Heart right ventricle (tissue), 16 donors: Measurements from ENCODE around the gene BCL10. TPM values are rescaled to one million over a fixed set of nuclear protein-coding genes. Genes with fewer than 3 reads are reported as not detected.
A peak's percentile ranks its signal among the peaks of the same experiment; 100 is the strongest.

ENCODE experiments used
- ATAC-seq, 8 donors: fragments of 200-7000 bp; cut with Tn5 transposase; one replicate each; pipeline ENCODE4 v1.9.1; 2020; ENCODE audit warnings: mild to moderate bottlenecking in 8 of 8, moderate library complexity in 8 of 8, moderate number of reproducible peaks in 1 of 8
- DNase-seq, 2 donors: peaks; one replicate each; pipeline ENCODE4 v3.0.0-alpha.2; 2020
- H3K27ac ChIP-seq, 10 donors: fragments of 200-600 bp; sonication (generic) in 2 of 10; one replicate each; pipeline versions ENCODE4 v1.5.0 to v1.8.0; 2020 to 2022; ENCODE audit warnings: mild to moderate bottlenecking in 3 of 10
- H3K27me3 ChIP-seq, 7 donors: fragments of 200-600 bp; one replicate each; pipeline ENCODE4 v1.8.0; 2021 to 2022; ENCODE audit warnings: mild to moderate bottlenecking in 2 of 7
- H3K36me3 ChIP-seq, 9 donors: fragments of 200-600 bp; sonication (generic) in 1 of 9; one replicate each; pipeline versions ENCODE4 v1.5.0 to v1.8.0; 2020 to 2022; ENCODE audit warnings: mild to moderate bottlenecking in 2 of 9
- H3K4me1 ChIP-seq, 9 donors: fragments of 200-600 bp; sonication (generic) in 1 of 9; one replicate each; pipeline versions ENCODE4 v1.5.0 to v1.8.0; 2020 to 2022; ENCODE audit warnings: mild to moderate bottlenecking in 4 of 9
- H3K4me3 ChIP-seq, 10 donors: fragments of 200-600 bp; sonication (generic) in 2 of 10; one replicate each; pipeline versions ENCODE4 v1.5.0 to v1.8.0; 2020 to 2022; ENCODE audit warnings: mild to moderate bottlenecking in 7 of 10, moderate library complexity in 2 of 10
- H3K9me3 ChIP-seq, 11 donors: fragments of 200-600 bp in 10 of 11; sonication (generic) in 2 of 11; one replicate each; pipeline versions ENCODE4 v1.5.0 to v1.8.0; 2013 to 2022; ENCODE audit warnings: mild to moderate bottlenecking in 2 of 11, control low read depth in 1 of 11, moderate library complexity in 1 of 11
- WGBS, 2 donors: extraction: QIAGEN DNeasy Blood & Tissue Kit; methylation state at CpG; one replicate each; pipeline ENCODE4 v1.1.7; 2013; ENCODE audit warnings: inconsistent platforms in 1 of 2; 5-methylcytosine and 5-hydroxymethylcytosine counted together
- intact Hi-C, 10 donors: fragments of 100-400 bp; cut with DNase I; formaldehyde crosslinking; loops; one replicate each; pipeline versions ENCODE4 v1.11.1 to v1.14.2; 2022
- polyA plus RNA-seq, 2 donors: library from polyadenylated mRNA; stranded (reverse); fragments of 200-250 nt; gene quantifications; one replicate each; pipeline ENCODE4 v1.2.3, GENCODE V29; 2013
- total RNA-seq, 10 donors: library from RNA; stranded (reverse); fragmentation: NEBNext Ultra II Directional in 3 of 10; extraction: Animal tissue kit (Norgen Biotek cat#: 25700) in 3 of 10; gene quantifications; one replicate each; pipeline versions ENCODE4 v1.2.1 to v1.2.4, GENCODE V29; 2021 to 2023
- TF ChIP-seq, protein P1 (sequence below), 9 donors: fragments of 200-600 bp; sonication (generic) in 2 of 9; IDR thresholded peaks; one replicate each; pipeline versions ENCODE4 v1.5.0 to v1.8.0; 2021 to 2022; ENCODE audit warnings: antibody characterized with exemption in 9 of 9, mild to moderate bottlenecking in 5 of 9, moderate library complexity in 1 of 9
- donor health status: Arrhythmogenic right ventricular cardiomyopathy.
- donor health status: ischemic (EF 13 %, LVEDD 7.1; RV severe dilation, severe dysfunction).
- donor health status: healthy with polysubstance abuse.
- donor health status: DM: no; HTN: yes; CAD: no.
- donor health status: DM: no; HTN: no; CAD: no.
- donor health status: ischemic (EF 25% LVEDD 6.9; RV normal size, moderate dysfunction).
- donor health status: ischemic (EF 25% LVEDD 5.7; RV mildly dilated, moderate dysfunction).
- donor health status: healthy.
- donor health status: DM: yes; HTN: yes; CAD: no.
- donor health status: Ischemic cardiomyopathy.
- donor health status: ischemic (EF 35%, LVEDD 5.7; RV mildly dilated, moderate dysfunction).
- donor health status: nonischemic (EF 11% LVEDD 7.7; RV severe dilation, severe dysfunction).
- donor health status: DM: yes; HTN: yes; CAD: no.
- donor health status: PGD.
- donor health status: ischemic (EF 29% LVEDD 5.4; RV normal size, mild dysfunction).
- donor health status: nonischemic (EF 23%, LVEDD 6.1; RV moderate dilation, normal function).

Gene BCL10
- total and polyA plus RNA-seq, 12 donors, result 4.1 to 15.3 (median 8.9) TPM

DNA sequence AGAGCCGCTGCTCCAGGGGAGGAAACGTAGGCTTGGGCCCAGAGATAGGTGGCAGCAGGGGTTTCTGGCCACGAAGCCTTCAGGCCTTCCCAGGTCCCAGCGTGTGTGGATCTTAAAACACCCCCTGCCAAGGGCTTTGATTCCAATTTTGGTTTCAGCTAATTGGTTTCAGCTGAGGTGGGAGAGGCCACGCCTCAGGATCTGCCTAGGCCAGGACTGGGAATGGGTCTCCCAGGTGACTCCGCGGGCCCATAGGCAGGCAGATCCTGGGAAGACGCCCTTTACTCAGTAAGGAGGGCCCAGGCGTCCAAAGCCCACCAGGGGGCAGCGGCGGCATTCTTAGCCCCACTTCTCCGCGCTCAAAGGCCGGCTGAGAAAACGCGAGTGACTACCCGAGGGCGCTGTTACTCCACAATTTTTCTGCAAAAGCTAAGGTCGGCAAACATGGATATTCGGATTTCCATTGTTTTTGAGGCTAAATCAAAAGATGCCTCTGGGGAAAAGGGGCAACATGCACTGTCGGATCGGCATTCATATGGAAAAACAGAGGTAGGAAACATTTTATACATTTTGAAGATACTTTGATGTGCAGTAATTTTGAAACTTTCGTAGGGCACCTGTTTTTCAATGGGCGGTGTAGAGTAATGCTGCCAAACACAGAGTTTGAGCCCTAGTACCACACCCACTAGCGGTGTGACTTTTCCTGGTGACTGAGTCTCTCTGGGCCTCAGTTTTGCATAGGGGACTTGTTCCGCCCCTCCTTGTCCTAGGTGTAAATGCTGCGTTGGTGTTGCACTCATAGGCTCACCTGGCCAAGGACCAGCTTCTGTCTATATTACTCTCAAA, 31.8 kb upstream of the BCL10 start:
- TF ChIP-seq, protein P1, sequence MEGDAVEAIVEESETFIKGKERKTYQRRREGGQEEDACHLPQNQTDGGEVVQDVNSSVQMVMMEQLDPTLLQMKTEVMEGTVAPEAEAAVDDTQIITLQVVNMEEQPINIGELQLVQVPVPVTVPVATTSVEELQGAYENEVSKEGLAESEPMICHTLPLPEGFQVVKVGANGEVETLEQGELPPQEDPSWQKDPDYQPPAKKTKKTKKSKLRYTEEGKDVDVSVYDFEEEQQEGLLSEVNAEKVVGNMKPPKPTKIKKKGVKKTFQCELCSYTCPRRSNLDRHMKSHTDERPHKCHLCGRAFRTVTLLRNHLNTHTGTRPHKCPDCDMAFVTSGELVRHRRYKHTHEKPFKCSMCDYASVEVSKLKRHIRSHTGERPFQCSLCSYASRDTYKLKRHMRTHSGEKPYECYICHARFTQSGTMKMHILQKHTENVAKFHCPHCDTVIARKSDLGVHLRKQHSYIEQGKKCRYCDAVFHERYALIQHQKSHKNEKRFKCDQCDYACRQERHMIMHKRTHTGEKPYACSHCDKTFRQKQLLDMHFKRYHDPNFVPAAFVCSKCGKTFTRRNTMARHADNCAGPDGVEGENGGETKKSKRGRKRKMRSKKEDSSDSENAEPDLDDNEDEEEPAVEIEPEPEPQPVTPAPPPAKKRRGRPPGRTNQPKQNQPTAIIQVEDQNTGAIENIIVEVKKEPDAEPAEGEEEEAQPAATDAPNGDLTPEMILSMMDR (IDR thresholded peaks at IDR 0.05), result peak; percentile 96 to 99 (median 98)
- DNase-seq (peak; percentile 89), ATAC-seq (peak; percentile 95 to 99 (median 97))
- 24 to 25% methylated on average over 27 of the region's 27 CpGs for WGBS, 2 donors
- H3K27ac ChIP-seq, result peak overlapping the region in 1 of 10 donors; percentile 14
- intact Hi-C loops, result loop anchor here (1.0 to 10.0 kb wide), 24 partner anchors 41 to 709 kb away; partner anchors contain the start of genes CCN1 (in 5 of the 10), DDAH1 (in 1 of the 10) and ZNHIT6 (in 1 of the 10)
- no peaks in the 10 kb centered on the region for H3K9me3 ChIP-seq
- H3K4me1 ChIP-seq, result peaks cover 0 to 17% (median 8%) of the 10 kb centered on the region in 9 donors
- no peaks in the 10 kb centered on the region for H3K36me3 ChIP-seq
- H3K4me3 ChIP-seq, result peak overlapping the region in 1 of 10 donors; percentile 14
- H3K27me3 ChIP-seq, result peaks cover 0 to 11% (median 0%) of the 10 kb centered on the region in 7 donors

DNA sequence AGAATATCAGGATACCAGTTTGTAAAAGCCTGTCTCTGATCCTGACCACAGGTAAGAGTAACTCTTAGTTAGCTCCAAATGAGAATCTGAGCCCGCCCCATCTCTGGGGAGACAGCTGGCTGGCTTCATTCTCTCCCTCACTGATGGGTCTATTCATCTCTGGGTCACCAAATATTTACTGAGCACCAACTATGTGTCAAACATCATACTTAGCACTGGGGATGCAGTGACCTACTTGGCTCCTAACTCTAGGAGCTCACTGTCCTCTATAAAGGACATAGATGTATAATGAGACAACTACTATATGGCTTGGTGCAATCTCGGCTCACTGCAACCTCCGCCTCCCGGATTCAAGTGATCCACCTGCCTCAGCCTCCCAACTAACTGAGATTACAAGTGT, 29.8 kb upstream of the BCL10 start:
- Histone ChIP-seq H3K36me3 (no peaks in the 10 kb centered on the region), H3K27me3 (peaks cover 0 to 11% (median 0%) of the 10 kb centered on the region in 7 donors), H3K4me3 (no peak overlapping the region), H3K27ac (no peak overlapping the region), H3K4me1 (peaks cover 0 to 10% (median 6%) of the 10 kb centered on the region in 9 donors), H3K9me3 (no peaks in the 10 kb centered on the region)
- intact Hi-C loops, result loop anchor here in 9 of 10 donors (5.0 to 10.0 kb wide), 15 partner anchors 89 to 711 kb away; partner anchors contain the start of genes CCN1 (in 3 of the 9), DDAH1 (in 1 of the 9) and ZNHIT6 (in 1 of the 9)
- DNase-seq (no peak), ATAC-seq (no peak)
- TF ChIP-seq, protein P1 (IDR thresholded peaks at IDR 0.05), result no peak
- WGBS, 2 donors, result 98% methylated on average over 4 of the region's 4 CpGs

DNA sequence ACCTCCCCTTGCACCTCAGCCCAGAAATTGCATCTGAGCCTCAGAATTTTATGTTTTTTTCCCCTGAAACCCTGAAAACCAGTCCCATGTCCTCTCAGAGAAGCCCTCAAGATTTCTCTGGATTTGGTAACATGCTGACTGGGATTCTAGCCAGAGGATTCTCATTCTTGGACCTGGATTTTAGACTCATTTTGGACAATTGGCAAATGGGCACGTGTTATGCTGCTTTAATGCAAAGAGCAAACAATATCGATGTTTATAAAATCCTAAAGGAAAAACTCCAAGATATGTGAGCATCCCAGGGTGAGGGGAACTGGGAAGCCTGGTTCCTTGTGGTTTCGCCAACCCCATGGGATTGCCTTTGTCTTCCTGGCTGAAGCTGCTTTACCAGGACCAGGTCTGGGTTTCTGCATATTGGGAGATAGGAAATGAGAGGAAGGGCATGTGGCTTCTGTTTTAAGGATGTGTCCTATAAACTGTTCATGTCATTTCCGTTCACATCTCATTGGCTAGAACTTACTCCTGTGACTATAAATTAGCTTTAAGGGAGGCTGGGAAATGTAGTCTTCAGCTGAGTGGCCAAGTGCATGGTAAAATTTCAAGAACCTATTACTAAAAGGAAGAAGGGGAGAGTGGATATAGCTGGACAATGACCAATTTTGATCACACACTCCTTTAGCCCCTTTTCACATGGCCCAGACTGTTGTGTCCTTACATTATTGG, 27.2 kb upstream of the BCL10 start:
- intact Hi-C loops, result loop anchor here in 6 of 10 donors (10.0 kb wide), 7 partner anchors 91 to 711 kb away; partner anchors contain the start of gene DDAH1 (in 1 of the 6)
- ATAC-seq, result no peak
- TF ChIP-seq, protein P1 (IDR thresholded peaks at IDR 0.05), result no peak
- Histone ChIP-seq H3K9me3 (no peaks in the 10 kb centered on the region), H3K4me3 (no peak overlapping the region), H3K4me1 (peaks cover 0 to 11% (median 4%) of the 10 kb centered on the region in 9 donors), H3K27ac (no peak overlapping the region), H3K36me3 (no peaks in the 10 kb centered on the region), H3K27me3 (peaks cover 0 to 9% (median 0%) of the 10 kb centered on the region in 7 donors)
- WGBS, 2 donors, result 64 to 91% methylated on average over 4 of the region's 4 CpGs
- no peak for DNase-seq

DNA sequence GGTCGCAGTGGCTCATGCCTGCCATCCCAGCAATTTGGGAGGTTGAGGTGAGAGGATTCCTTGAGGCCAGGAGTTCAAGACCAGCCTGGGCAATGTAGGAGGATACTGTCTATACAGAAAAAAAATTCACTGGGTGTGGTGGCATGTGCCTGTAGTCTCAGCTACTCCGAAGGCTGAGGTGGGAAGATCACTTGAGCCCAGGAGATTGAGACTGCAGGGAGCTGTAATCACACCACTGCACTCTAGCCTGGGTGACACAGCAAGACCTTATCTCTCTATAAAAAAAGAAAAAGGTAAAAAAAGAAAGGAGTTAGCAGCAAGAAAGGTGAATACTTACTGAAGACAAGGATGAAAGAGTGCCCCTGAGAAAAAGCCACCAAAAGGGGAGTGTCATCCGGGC, 23.7 kb upstream of the BCL10 start:
- Histone ChIP-seq H3K27ac (no peak overlapping the region), H3K27me3 (no peaks in the 10 kb centered on the region), H3K4me3 (no peak overlapping the region), H3K4me1 (peaks cover 0 to 22% (median 13%) of the 10 kb centered on the region in 9 donors), H3K9me3 (no peaks in the 10 kb centered on the region), H3K36me3 (no peaks in the 10 kb centered on the region)
- ATAC-seq, result no peak
- WGBS, 2 donors, result 77 to 92% methylated on average over 3 of the region's 3 CpGs
- no peak for DNase-seq
- TF ChIP-seq, protein P1 (IDR thresholded peaks at IDR 0.05), result no peak
- intact Hi-C loops, result loop anchor here in 6 of 10 donors (10.0 kb wide), 7 partner anchors 95 to 715 kb away; partner anchors contain the start of gene DDAH1 (in 1 of the 6)
